ENCODE results near the gene MMP3. TPM values are rescaled to one million over a fixed set of nuclear protein-coding genes. Genes with fewer than 3 reads are reported as not detected.

Gene MMP3
- total RNA-seq, 1 donor from 2014 or later, result not detected

GRCh38 chr11:102800767-102801166 lies 42.6 kb downstream of the MMP3 start:
- DNase-seq (ENCODE audit: low spot score, unreplicated experiment), result no peak
- no peak for TF ChIP-seq CTCF (IDR thresholded peaks at IDR 0.05; ENCODE audit: unreplicated experiment)
- H3K36me3 Mint-ChIP-seq (ENCODE audit: insufficient read depth), result no peaks in the 10 kb centered on the region
- no peaks in the 10 kb centered on the region for H3K9me3 Mint-ChIP-seq (ENCODE audit: low read depth)
- H3K4me3 Mint-ChIP-seq (ENCODE audit: low read depth), result no peak overlapping the region
- H3K4me1 Mint-ChIP-seq (ENCODE audit: low read depth), result no peaks in the 10 kb centered on the region
- H3K27ac Mint-ChIP-seq, result no peak overlapping the region
- peaks cover 6% of the 10 kb centered on the region for H3K27me3 Mint-ChIP-seq

GRCh38 chr11:102799681-102800340 lies 43.6 kb downstream of the MMP3 start:
- no peak overlapping the region for H3K4me3 Mint-ChIP-seq (ENCODE audit: low read depth)
- no peaks in the 10 kb centered on the region for H3K36me3 Mint-ChIP-seq (ENCODE audit: insufficient read depth)
- H3K4me1 Mint-ChIP-seq (ENCODE audit: low read depth), result no peaks in the 10 kb centered on the region
- TF ChIP-seq CTCF (IDR thresholded peaks at IDR 0.05; ENCODE audit: unreplicated experiment), result no peak
- H3K27ac Mint-ChIP-seq, result no peak overlapping the region
- H3K27me3 Mint-ChIP-seq, result peaks cover 6% of the 10 kb centered on the region
- H3K9me3 Mint-ChIP-seq (ENCODE audit: low read depth), result no peaks in the 10 kb centered on the region
- DNase-seq (ENCODE audit: low spot score, unreplicated experiment), result no peak

DNA sequence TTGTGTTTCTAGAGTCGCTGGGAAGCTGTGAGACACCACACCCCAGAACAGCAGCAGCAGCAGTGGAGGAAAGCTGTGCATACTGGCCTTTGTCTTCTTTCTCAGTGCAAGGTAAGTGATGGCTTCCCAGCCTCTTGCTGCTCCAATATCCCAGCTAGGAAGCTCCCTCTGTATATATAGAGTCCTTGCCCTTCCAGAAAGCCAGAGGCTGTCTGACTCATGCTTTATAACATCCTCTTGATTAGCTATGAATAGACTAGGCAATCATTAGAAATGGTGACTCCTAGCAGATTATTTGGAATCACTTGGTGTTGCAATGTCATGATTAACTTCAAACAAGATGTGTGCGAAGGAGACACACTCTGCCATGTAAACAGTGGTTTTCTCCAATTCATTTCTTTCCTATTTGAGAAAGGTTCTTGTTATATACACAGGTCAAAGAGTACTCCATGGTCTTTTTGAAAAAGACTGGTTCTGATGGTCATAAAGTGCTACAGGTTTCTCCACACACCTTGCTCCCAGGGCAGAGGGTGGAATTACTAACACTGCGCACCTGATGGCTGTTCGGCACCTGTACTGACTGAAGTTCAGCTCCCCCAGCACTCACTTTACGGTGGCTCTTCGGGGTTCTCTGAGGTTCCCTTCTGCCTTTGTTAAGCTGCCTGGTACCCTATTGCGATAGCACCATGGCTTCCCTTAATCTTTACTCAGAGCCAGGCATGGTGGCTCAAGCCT lies 45.2 kb downstream of the MMP3 start, which contains the start of gene MMP1:
TSS of gene MMP1 (minus strand) at position 149 of the 735 bp plus-strand sequence. CDS start at position 81, 68 bp downstream.
- Mint-ChIP-seq H3K4me3 (ENCODE audit: low read depth) (no peak within 1 kb of the TSS), H3K36me3 (ENCODE audit: insufficient read depth) (no peaks in the 10 kb centered on the region), H3K27ac (no peak within 1 kb of the TSS), H3K27me3 (no peaks in the 10 kb centered on the region), H3K4me1 (ENCODE audit: low read depth) (no peaks in the 10 kb centered on the region), H3K9me3 (ENCODE audit: low read depth) (no peaks in the 10 kb centered on the region)
- no peak for TF ChIP-seq CTCF (IDR thresholded peaks at IDR 0.05; ENCODE audit: unreplicated experiment)
- DNase-seq (ENCODE audit: low spot score, unreplicated experiment), result no peak

DNA sequence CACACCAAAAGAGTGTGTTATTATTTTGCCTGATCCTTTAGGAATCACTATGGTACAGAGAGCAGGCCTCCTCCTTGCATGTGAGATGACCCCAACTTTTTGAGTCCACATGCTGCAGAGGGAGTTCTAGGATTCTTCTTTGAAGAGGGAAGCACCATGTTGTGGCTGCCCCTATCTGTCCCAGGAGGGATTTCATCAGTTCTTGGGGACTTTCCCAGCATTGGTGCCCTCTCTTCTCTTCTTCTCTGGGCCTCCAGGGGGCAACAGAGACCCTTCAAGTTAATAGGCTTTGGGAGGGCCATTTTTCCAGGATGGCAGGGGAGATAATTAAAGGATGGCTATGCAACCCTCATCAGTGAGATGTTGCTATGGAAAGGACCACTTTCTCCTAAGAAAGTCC lies 49.0 kb downstream of the MMP3 start:
- Mint-ChIP-seq H3K27ac (no peak overlapping the region), H3K36me3 (ENCODE audit: insufficient read depth) (no peaks in the 10 kb centered on the region), H3K4me3 (ENCODE audit: low read depth) (no peak overlapping the region), H3K27me3 (no peaks in the 10 kb centered on the region), H3K9me3 (ENCODE audit: low read depth) (no peaks in the 10 kb centered on the region), H3K4me1 (ENCODE audit: low read depth) (no peaks in the 10 kb centered on the region)
- DNase-seq (ENCODE audit: low spot score, unreplicated experiment), result no peak
- TF ChIP-seq CTCF (IDR thresholded peaks at IDR 0.05; ENCODE audit: unreplicated experiment), result peak; percentile 37

DNA sequence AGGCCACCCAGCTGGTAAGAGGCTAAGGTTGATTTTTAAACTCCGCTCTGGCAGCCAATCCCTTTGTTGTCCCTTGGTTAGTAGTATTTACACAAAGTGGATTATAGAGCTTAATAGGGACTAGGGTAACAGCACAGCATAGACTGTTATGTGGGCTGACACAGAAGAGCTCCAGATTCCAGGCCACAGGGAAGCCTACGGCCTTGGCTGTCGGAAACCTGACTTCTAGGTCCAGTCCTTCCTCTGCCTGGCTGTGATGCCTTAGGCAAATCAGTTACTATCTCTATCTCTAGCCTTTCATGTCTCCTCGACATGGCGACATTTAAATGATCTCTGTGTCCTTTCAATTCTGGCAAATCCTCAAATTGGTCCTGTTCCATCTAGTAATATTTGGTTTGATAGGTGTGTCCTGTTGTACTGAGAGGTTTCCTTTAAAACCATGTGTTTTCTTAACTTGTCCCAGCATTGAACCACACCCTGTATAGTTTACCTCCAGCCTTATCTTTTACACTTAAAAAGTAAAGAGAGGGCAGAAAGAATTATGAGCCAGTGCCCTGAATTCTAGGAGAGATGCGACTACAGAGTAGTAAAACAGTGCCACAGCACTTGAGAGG lies 49.6 kb downstream of the MMP3 start:
- Mint-ChIP-seq H3K36me3 (ENCODE audit: insufficient read depth) (no peaks in the 10 kb centered on the region), H3K4me1 (ENCODE audit: low read depth) (no peaks in the 10 kb centered on the region), H3K4me3 (ENCODE audit: low read depth) (no peak overlapping the region), H3K27ac (no peak overlapping the region), H3K9me3 (ENCODE audit: low read depth) (no peaks in the 10 kb centered on the region), H3K27me3 (no peaks in the 10 kb centered on the region)
- TF ChIP-seq CTCF (IDR thresholded peaks at IDR 0.05; ENCODE audit: unreplicated experiment), result no peak
- no peak for DNase-seq (ENCODE audit: low spot score, unreplicated experiment)

Measured in progenitor cell of endocrine pancreas (in vitro differentiated cells).